DOHH2 (cell line): ENCODE data around the gene WDFY3.

Experiments used
- H3F3A ChIP-seq: fragments of 200-600 bp; sonication (generic), shearing (Covaris generic); 2 replicates; pipeline ENCODE4 v1.6.0; 2016; ENCODE audit warnings: antibody characterized with exemption, mild to moderate bottlenecking; ENCODE audit not compliant: control insufficient read depth, insufficient read depth
- H3K27ac ChIP-seq: fragments of 200-600 bp; sonication (generic); 2 replicates; pipeline ENCODE4 v1.5.1; 2014; ENCODE audit warnings: low read depth, mild to moderate bottlenecking, low read length, moderate library complexity
- H3K27me3 ChIP-seq: fragments of 200-600 bp; sonication (generic); 2 replicates; pipeline ENCODE4 v1.6.1; 2014; ENCODE audit warnings: mild to moderate bottlenecking, low read length, mixed read lengths; ENCODE audit not compliant: control insufficient read depth
- H3K36me3 ChIP-seq: fragments of 200-600 bp; sonication (generic); 2 replicates; pipeline ENCODE4 v1.6.1; 2014; ENCODE audit warnings: mild to moderate bottlenecking, low read length, moderate library complexity, mixed read lengths; ENCODE audit not compliant: control insufficient read depth
- H3K4me1 ChIP-seq: fragments of 200-600 bp; sonication (generic); 2 replicates; pipeline ENCODE4 v1.6.1; 2014; ENCODE audit warnings: mild to moderate bottlenecking, low read length, mixed read lengths; ENCODE audit not compliant: control insufficient read depth
- H3K4me2 ChIP-seq: fragments of 200-600 bp; sonication (generic); 2 replicates; pipeline ENCODE4 v1.6.0; 2014; ENCODE audit warnings: mild to moderate bottlenecking, low read length, moderate library complexity
- H3K4me3 ChIP-seq: fragments of 200-600 bp; sonication (generic); 2 replicates; pipeline ENCODE4 v1.5.1; 2014; ENCODE audit warnings: mild to moderate bottlenecking, low read length, mixed read lengths
- H3K79me2 ChIP-seq: fragments of 200-600 bp; sonication (generic); 2 replicates; pipeline ENCODE4 v1.6.1; 2014; ENCODE audit warnings: mild to moderate bottlenecking, low read length, mixed read lengths; ENCODE audit not compliant: control insufficient read depth
- H3K9me2 ChIP-seq: fragments of 200-600 bp; sonication (generic); replicated peaks from 2 replicates; pipeline ENCODE4 v1.6.1; 2014; ENCODE audit warnings: mild to moderate bottlenecking, low read length, mixed read lengths; ENCODE audit not compliant: control insufficient read depth
- H3K9me3 ChIP-seq: fragments of 200-600 bp; sonication (generic); 2 replicates; pipeline ENCODE4 v1.6.1; 2014; ENCODE audit warnings: antibody characterized with exemption, low read length, mixed read lengths; ENCODE audit not compliant: control insufficient read depth, insufficient read depth
- H4K20me1 ChIP-seq: fragments of 200-600 bp; sonication (generic); 2 replicates; pipeline ENCODE4 v1.6.0; 2014; ENCODE audit warnings: low read depth, mild to moderate bottlenecking, antibody characterized with exemption, low read length, moderate library complexity; ENCODE audit not compliant: control insufficient read depth, insufficient read depth
- EZH2phosphoT487 ChIP-seq: fragments of 200-600 bp; sonication (generic); IDR thresholded peaks from 2 replicates; pipeline ENCODE4 v1.6.1; 2017; ENCODE audit warnings: borderline replicate concordance, mild to moderate bottlenecking, antibody characterized with exemption, low read length, moderate library complexity, mixed read lengths
- TF ChIP-seq, protein P1 (sequence below): fragments of 200-600 bp; sonication (generic); IDR thresholded peaks from one replicate; pipeline ENCODE4 v1.5.1; 2014; ENCODE audit warnings: antibody characterized with exemption, mild to moderate bottlenecking, low read depth, low read length; ENCODE audit not compliant: poor library complexity, severe bottlenecking

The WDFY3 gene

DNA sequence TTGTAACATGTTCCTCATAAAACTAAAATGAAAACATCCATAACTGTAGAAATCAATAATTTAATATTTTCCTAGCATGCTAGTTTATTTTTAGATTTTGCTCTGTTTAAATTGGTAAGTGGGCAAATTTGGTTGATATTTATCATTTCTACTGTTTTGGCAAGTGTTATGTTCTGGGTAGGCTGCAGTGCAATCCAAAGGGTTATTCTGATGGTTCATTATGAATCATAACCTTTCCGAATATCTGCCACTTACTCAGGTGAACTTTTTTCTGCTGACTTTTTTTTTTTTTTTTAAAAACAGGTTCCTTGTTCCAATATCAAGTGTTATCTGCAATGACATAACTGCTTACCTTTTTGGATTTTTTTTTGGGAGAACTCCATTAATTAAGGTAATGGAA lies 331.5 kb downstream of the WDFY3 start:
- Histone ChIP-seq H3K4me3 (no peak overlapping the region), H3K27ac (no peak overlapping the region), H4K20me1 (no peaks in the 10 kb centered on the region), H3K27me3 (no peaks in the 10 kb centered on the region), H3K36me3 (no peaks in the 10 kb centered on the region), H3K4me2 (no peak overlapping the region), H3F3A (no peaks in the 10 kb centered on the region), H3K79me2 (no peaks in the 10 kb centered on the region), H3K4me1 (no peaks in the 10 kb centered on the region), H3K9me3 (no peaks in the 10 kb centered on the region), H3K9me2 (no peaks in the 10 kb centered on the region)
- TF ChIP-seq EZH2phosphoT487: no peak
- TF ChIP-seq, protein P1, sequence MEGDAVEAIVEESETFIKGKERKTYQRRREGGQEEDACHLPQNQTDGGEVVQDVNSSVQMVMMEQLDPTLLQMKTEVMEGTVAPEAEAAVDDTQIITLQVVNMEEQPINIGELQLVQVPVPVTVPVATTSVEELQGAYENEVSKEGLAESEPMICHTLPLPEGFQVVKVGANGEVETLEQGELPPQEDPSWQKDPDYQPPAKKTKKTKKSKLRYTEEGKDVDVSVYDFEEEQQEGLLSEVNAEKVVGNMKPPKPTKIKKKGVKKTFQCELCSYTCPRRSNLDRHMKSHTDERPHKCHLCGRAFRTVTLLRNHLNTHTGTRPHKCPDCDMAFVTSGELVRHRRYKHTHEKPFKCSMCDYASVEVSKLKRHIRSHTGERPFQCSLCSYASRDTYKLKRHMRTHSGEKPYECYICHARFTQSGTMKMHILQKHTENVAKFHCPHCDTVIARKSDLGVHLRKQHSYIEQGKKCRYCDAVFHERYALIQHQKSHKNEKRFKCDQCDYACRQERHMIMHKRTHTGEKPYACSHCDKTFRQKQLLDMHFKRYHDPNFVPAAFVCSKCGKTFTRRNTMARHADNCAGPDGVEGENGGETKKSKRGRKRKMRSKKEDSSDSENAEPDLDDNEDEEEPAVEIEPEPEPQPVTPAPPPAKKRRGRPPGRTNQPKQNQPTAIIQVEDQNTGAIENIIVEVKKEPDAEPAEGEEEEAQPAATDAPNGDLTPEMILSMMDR: no peak

DNA sequence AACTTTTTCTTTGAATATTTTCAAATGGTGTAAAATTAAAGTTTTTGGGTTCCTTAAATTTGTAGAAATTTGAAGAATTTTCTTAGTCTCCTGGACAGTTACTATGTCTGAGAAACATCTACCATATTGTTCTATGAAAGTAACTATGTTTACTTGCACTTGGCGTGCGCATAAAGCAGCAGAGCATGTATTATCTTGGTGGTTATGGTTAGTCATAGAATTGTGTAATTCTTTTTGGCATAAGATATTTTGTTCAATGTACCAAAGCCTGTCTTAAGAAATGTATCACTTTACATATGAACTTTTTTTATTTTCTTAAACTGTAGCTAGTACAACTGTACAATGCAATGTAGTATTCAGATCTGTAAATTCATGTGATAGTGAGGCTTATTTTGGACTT lies 334.4 kb downstream of the WDFY3 start:
- Histone ChIP-seq H3K4me2 (no peak overlapping the region), H3K36me3 (no peaks in the 10 kb centered on the region), H3K9me2 (no peaks in the 10 kb centered on the region), H3K4me1 (no peaks in the 10 kb centered on the region), H3K4me3 (no peak overlapping the region), H3K27me3 (no peaks in the 10 kb centered on the region), H3F3A (no peaks in the 10 kb centered on the region), H3K9me3 (no peaks in the 10 kb centered on the region), H3K27ac (no peak overlapping the region), H4K20me1 (no peaks in the 10 kb centered on the region), H3K79me2 (no peaks in the 10 kb centered on the region)
- TF ChIP-seq, protein P1: no peak

GRCh38 chr4:84631573-84631972 lies 334.9 kb downstream of the WDFY3 start:
- Histone ChIP-seq H3K9me3 (no peaks in the 10 kb centered on the region), H3K4me3 (no peak overlapping the region), H3K4me2 (no peak overlapping the region), H3K27ac (no peak overlapping the region), H3F3A (no peaks in the 10 kb centered on the region), H3K27me3 (no peaks in the 10 kb centered on the region), H3K36me3 (no peaks in the 10 kb centered on the region), H3K79me2 (no peaks in the 10 kb centered on the region), H3K4me1 (no peaks in the 10 kb centered on the region), H4K20me1 (no peaks in the 10 kb centered on the region), H3K9me2 (no peaks in the 10 kb centered on the region)
- TF ChIP-seq, protein P1: no peak
- TF ChIP-seq EZH2phosphoT487: no peak

DNA sequence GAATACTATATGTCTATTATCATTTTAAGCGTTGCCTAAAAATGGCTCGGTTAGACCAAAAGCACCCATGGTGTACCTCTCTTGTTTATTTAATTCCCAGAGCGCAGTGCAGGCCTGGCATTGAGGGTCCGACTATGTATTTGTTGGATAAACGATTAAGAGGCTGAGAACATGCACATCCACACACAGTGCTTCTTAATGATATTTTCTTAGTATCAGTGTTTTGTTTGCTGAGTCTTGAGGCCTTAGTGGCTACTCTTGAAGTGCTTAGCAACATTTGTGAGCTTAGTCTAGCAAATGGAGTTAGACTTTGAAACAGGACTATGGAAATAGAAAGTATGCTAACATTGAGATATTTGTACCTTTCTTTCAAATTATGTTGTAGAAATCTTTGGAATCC lies 339.8 kb downstream of the WDFY3 start:
- Histone ChIP-seq H4K20me1 (no peaks in the 10 kb centered on the region), H3K9me3 (no peaks in the 10 kb centered on the region), H3K36me3 (no peaks in the 10 kb centered on the region), H3F3A (no peaks in the 10 kb centered on the region), H3K9me2 (no peaks in the 10 kb centered on the region), H3K4me1 (peaks cover 5% of the 10 kb centered on the region), H3K27me3 (no peaks in the 10 kb centered on the region), H3K4me2 (no peak overlapping the region), H3K27ac (no peak overlapping the region), H3K4me3 (no peak overlapping the region), H3K79me2 (no peaks in the 10 kb centered on the region)
- TF ChIP-seq, protein P1: no peak
- no peak for TF ChIP-seq EZH2phosphoT487
